CD14-positive monocyte (primary cell): ENCODE measurements around the gene TRPV5. TPM values are rescaled to one million over a fixed set of nuclear protein-coding genes. Genes with fewer than 3 reads are reported as not detected.

ENCODE experiments used
- DNase-seq, 3 donors: peaks; one replicate each; pipeline ENCODE4 v3.0.0-alpha.2; 2011 to 2022
- H2AFZ ChIP-seq: 2 replicates; pipeline ENCODE4 v1.6.0; 2012; ENCODE audit warnings: mild to moderate bottlenecking, low read depth, low read length, inconsistent platforms; ENCODE audit not compliant: insufficient read depth, poor library complexity, severe bottlenecking
- H3K27ac ChIP-seq, 2 donors: 1 replicate in 1 of 2; 2 replicates in 1 of 2; pipeline ENCODE4 v1.5.1; 2012 to 2013; ENCODE audit warnings: low read length in 2 of 2, control low read depth in 1 of 2, inconsistent platforms in 1 of 2, low read depth in 1 of 2, mild to moderate bottlenecking in 1 of 2
- H3K27me3 ChIP-seq, 2 donors: one replicate each; pipeline versions ENCODE4 v1.6.0 to v1.6.1; 2011 to 2013; ENCODE audit warnings: low read length in 2 of 2; ENCODE audit not compliant: control insufficient read depth in 2 of 2, insufficient read depth in 2 of 2
- H3K36me3 ChIP-seq, 2 donors: replicated peaks in 1 of 2; 1 replicate in 1 of 2; 2 replicates in 1 of 2; pipeline versions ENCODE4 v1.5.1 to v1.6.1; 2012 to 2013; ENCODE audit warnings: low read length in 2 of 2, control low read depth in 1 of 2, inconsistent platforms in 1 of 2, mild to moderate bottlenecking in 1 of 2; ENCODE audit not compliant: insufficient read depth in 2 of 2, control insufficient read depth in 1 of 2
- H3K4me1 ChIP-seq, 2 donors: 1 replicate in 1 of 2; 2 replicates in 1 of 2; pipeline versions ENCODE4 v1.5.1 to v1.6.1; 2012 to 2013; ENCODE audit warnings: low read length in 2 of 2, control low read depth in 1 of 2, inconsistent platforms in 1 of 2, mild to moderate bottlenecking in 1 of 2, moderate library complexity in 1 of 2; ENCODE audit not compliant: insufficient read depth in 2 of 2, control insufficient read depth in 1 of 2
- H3K4me2 ChIP-seq: replicated peaks from 2 replicates; pipeline ENCODE3; 2012; ENCODE audit warnings: low read length, moderate library complexity, mild to moderate bottlenecking; ENCODE audit not compliant: poor library complexity, severe bottlenecking; ENCODE audit errors: extremely low read depth
- H3K4me3 ChIP-seq, 3 experiments: fragments of 200-600 bp in 1 of 3; sonication (generic) in 1 of 3; replicated peaks in 1 of 3; 1 replicate in 2 of 3; 2 replicates in 1 of 3; pipeline ENCODE4 v1.5.1; 2011 to 2013; ENCODE audit warnings: low read length in 3 of 3, mild to moderate bottlenecking in 3 of 3, control low read depth in 2 of 3, low read depth in 2 of 3, inconsistent platforms in 1 of 3, moderate library complexity in 1 of 3
- H3K79me2 ChIP-seq: 2 replicates; pipeline ENCODE4 v1.6.0; 2012; ENCODE audit warnings: mild to moderate bottlenecking, control low read depth, inconsistent platforms, low read length, moderate library complexity; ENCODE audit not compliant: insufficient read depth
- H3K9ac ChIP-seq: 2 replicates; pipeline ENCODE4 v1.6.0; 2017; ENCODE audit warnings: low read length, mild to moderate bottlenecking; ENCODE audit not compliant: insufficient read depth, poor library complexity, severe bottlenecking
- H3K9me3 ChIP-seq, 2 donors: replicated peaks in 1 of 2; 1 replicate in 1 of 2; 2 replicates in 1 of 2; pipeline versions ENCODE4 v1.5.1 to v1.6.1; 2012 to 2013; ENCODE audit warnings: low read length in 2 of 2, control low read depth in 1 of 2; ENCODE audit not compliant: control insufficient read depth in 1 of 2, insufficient read depth in 1 of 2
- H4K20me1 ChIP-seq: 2 replicates; pipeline ENCODE4 v1.6.0; 2012; ENCODE audit warnings: mild to moderate bottlenecking, low read length, control low read depth, moderate library complexity; ENCODE audit not compliant: insufficient read depth
- H3K27ac Mint-ChIP-seq, 7 donors: one replicate each; pipeline ENCODE4 v1.8.0; 2020; ENCODE audit warnings: mild to moderate bottlenecking in 7 of 7, mixed read lengths in 7 of 7, moderate library complexity in 6 of 7, inconsistent platforms in 2 of 7
- H3K27me3 Mint-ChIP-seq, 3 donors: one replicate each; pipeline ENCODE4 v1.8.0; 2021 to 2022; ENCODE audit warnings: low read depth in 3 of 3, mild to moderate bottlenecking in 3 of 3, mixed read lengths in 3 of 3, moderate library complexity in 3 of 3, inconsistent platforms in 1 of 3
- H3K36me3 Mint-ChIP-seq, 2 donors: one replicate each; pipeline ENCODE4 v1.8.0; 2020; ENCODE audit warnings: mixed read lengths in 2 of 2, inconsistent platforms in 1 of 2, mild to moderate bottlenecking in 1 of 2
- H3K4me1 Mint-ChIP-seq: one replicate; pipeline ENCODE4 v1.8.0; 2020; ENCODE audit warnings: mild to moderate bottlenecking, mixed read lengths
- H3K4me3 Mint-ChIP-seq, 2 donors: one replicate each; pipeline ENCODE4 v1.8.0; 2020; ENCODE audit warnings: mild to moderate bottlenecking in 2 of 2, mixed read lengths in 2 of 2, moderate library complexity in 1 of 2
- H3K9me3 Mint-ChIP-seq, 7 donors: one replicate each; pipeline ENCODE4 v1.8.0; 2020 to 2022; ENCODE audit warnings: mixed read lengths in 7 of 7, mild to moderate bottlenecking in 6 of 7, moderate library complexity in 6 of 7, inconsistent platforms in 2 of 7
- CTCF ChIP-seq: fragments of 200-600 bp; IDR thresholded peaks from one replicate; pipeline ENCODE4 v1.8.0; 2022; ENCODE audit warnings: antibody characterized with exemption, mild to moderate bottlenecking
- WGBS: methylation state at CpG from one replicate; pipeline ENCODE4 v1.1.5; 2013; ENCODE audit warnings: missing lambda C conversion rate; ENCODE audit not compliant: insufficient coverage; 5-methylcytosine and 5-hydroxymethylcytosine counted together
- intact Hi-C, 2 donors: fragments of 100-400 bp; cut with micrococcal nuclease; formaldehyde crosslinking; loops; one replicate each; pipeline versions ENCODE4 v1.15.0 to v1.15.1; 2023
- polyA plus RNA-seq, 3 donors: library from polyadenylated mRNA; depleted of rRNA in 1 of 3; unstranded in 2 of 3; stranded (reverse) in 1 of 3; fragments of 300-500 nt in 2 of 3; fragments of >200 nt in 1 of 3; fragmentation: Illumina TruSeq in 2 of 3; gene quantifications; 1 replicate in 2 of 3; 2 replicates in 1 of 3; pipeline ENCODE4 v1.2.3, GENCODE V29; 2012 to 2021

Gene TRPV5
- polyA plus RNA-seq, 3 donors = not detected

- intact Hi-C loops = no loop called here
- H3K9me3 Mint-ChIP-seq = peaks cover 0 to 3% (median 0%) of the 10 kb centered on the region in 7 donors
These were observed 61.4 kb downstream of the TRPV5 start for GRCh38 chr7:142872106-142872675.

More at GRCh38 chr7:142872106-142872675, 61.4 kb downstream of the TRPV5 start:
- Mint-ChIP-seq H3K36me3 (peaks cover 18 to 42% of the 10 kb centered on the region in 2 donors), H3K4me1 (no peaks in the 10 kb centered on the region), H3K27me3 (peaks cover 2 to 5% (median 4%) of the 10 kb centered on the region in 3 donors), H3K27ac (no peak overlapping the region), H3K4me3 (no peak overlapping the region)
- WGBS = 79% methylated on average over 6 of the region's 15 CpGs
- no peaks in the 10 kb centered on the region for H4K20me1 ChIP-seq
- no peaks in the 10 kb centered on the region for H3K27me3 ChIP-seq
- peaks cover 14 to 33% of the 10 kb centered on the region in 2 donors for H3K36me3 ChIP-seq
- DNase-seq = no peak
- H3K9me3 ChIP-seq = no peaks in the 10 kb centered on the region
- H3K9ac ChIP-seq = no peak overlapping the region
- H3K27ac ChIP-seq = no peak overlapping the region
- no peak for TF ChIP-seq CTCF
- no peak overlapping the region for H3K4me2 ChIP-seq
- H3K4me1 ChIP-seq = no peaks in the 10 kb centered on the region
- H3K4me3 ChIP-seq = no peak overlapping the region
- H2AFZ ChIP-seq = no peak overlapping the region
- no peaks in the 10 kb centered on the region for H3K79me2 ChIP-seq
